Liver (tissue), 9 donors: ENCODE measurements around the gene TNFSF12. TPM values are rescaled to one million over a fixed set of nuclear protein-coding genes. Genes with fewer than 3 reads are reported as not detected.

Experiments used
- DNase-seq: peaks from one replicate; pipeline ENCODE4 v3.0.0-alpha.2; 2017; ENCODE audit warnings: low spot score
- H3K27ac ChIP-seq, 2 donors: one replicate each; pipeline ENCODE4 v1.7.0; 2013; ENCODE audit warnings: inconsistent platforms in 2 of 2, low read length in 2 of 2, control low read depth in 1 of 2, low read depth in 1 of 2, mild to moderate bottlenecking in 1 of 2
- H3K27me3 ChIP-seq, 4 donors: one replicate each; pipeline versions ENCODE4 v1.6.1 to v1.7.0; 2013; ENCODE audit warnings: low read length in 3 of 4, inconsistent platforms in 1 of 4, mild to moderate bottlenecking in 1 of 4, moderate library complexity in 1 of 4; ENCODE audit not compliant: control insufficient read depth in 4 of 4, insufficient read depth in 4 of 4
- H3K36me3 ChIP-seq, 4 donors: one replicate each; pipeline versions ENCODE4 v1.6.1 to v1.7.0; 2013; ENCODE audit warnings: low read length in 3 of 4, mild to moderate bottlenecking in 3 of 4, low read depth in 1 of 4, moderate library complexity in 1 of 4; ENCODE audit not compliant: control insufficient read depth in 4 of 4, insufficient read depth in 3 of 4
- H3K4me1 ChIP-seq, 4 donors: one replicate each; pipeline versions ENCODE4 v1.6.1 to v1.7.0; 2013; ENCODE audit warnings: low read length in 3 of 4, mild to moderate bottlenecking in 3 of 4, moderate library complexity in 1 of 4; ENCODE audit not compliant: control insufficient read depth in 4 of 4, insufficient read depth in 4 of 4
- H3K4me3 ChIP-seq, 3 donors: one replicate each; pipeline versions ENCODE4 v1.6.1 to v1.7.0; 2013; ENCODE audit warnings: low read length in 3 of 3, control low read depth in 1 of 3, low read depth in 1 of 3, mild to moderate bottlenecking in 1 of 3
- H3K9ac ChIP-seq, 2 donors: one replicate each; pipeline ENCODE4 v1.7.0; 2013; ENCODE audit warnings: low read length in 2 of 2, mild to moderate bottlenecking in 2 of 2, moderate library complexity in 2 of 2, control low read depth in 1 of 2, low read depth in 1 of 2
- H3K9me3 ChIP-seq, 4 donors: one replicate each; pipeline versions ENCODE4 v1.6.1 to v1.7.0; 2013; ENCODE audit warnings: low read length in 3 of 4; ENCODE audit not compliant: control insufficient read depth in 4 of 4
- EGR1 ChIP-seq, 2 donors: IDR thresholded peaks; 2 replicates each; pipeline ENCODE4 v1.6.1; 2016 to 2018; ENCODE audit warnings: antibody characterized with exemption in 2 of 2, low read depth in 2 of 2
- FOXA1 ChIP-seq: IDR thresholded peaks from 2 replicates; pipeline ENCODE4 v1.6.1; 2016; ENCODE audit warnings: antibody characterized with exemption
- FOXA2 ChIP-seq: IDR thresholded peaks from 2 replicates; pipeline ENCODE4 v1.6.1; 2016; ENCODE audit warnings: antibody characterized with exemption
- GABPA ChIP-seq, 2 donors: IDR thresholded peaks in 1 of 2; conservative IDR thresholded peaks in 1 of 2; 2 replicates each; pipeline ENCODE4 v1.6.1; 2016; ENCODE audit warnings: antibody characterized with exemption in 2 of 2, mild to moderate bottlenecking in 1 of 2, moderate library complexity in 1 of 2
- HNF4G ChIP-seq: IDR thresholded peaks from 2 replicates; pipeline ENCODE4 v1.6.1; 2016; ENCODE audit warnings: antibody characterized with exemption
- JUND ChIP-seq, 2 donors: IDR thresholded peaks; 2 replicates each; pipeline ENCODE4 v1.6.1; 2016; ENCODE audit warnings: antibody characterized with exemption in 2 of 2
- NR2F2 ChIP-seq: IDR thresholded peaks from 2 replicates; pipeline ENCODE4 v1.6.1; 2016; ENCODE audit warnings: antibody characterized with exemption
- RAD21 ChIP-seq, 2 donors: IDR thresholded peaks; 2 replicates each; pipeline ENCODE4 v1.6.1; 2016; ENCODE audit warnings: antibody characterized with exemption in 2 of 2, mild to moderate bottlenecking in 2 of 2
- RXRA ChIP-seq, 2 donors: IDR thresholded peaks; 2 replicates each; pipeline ENCODE4 v1.6.1; 2017 to 2018; ENCODE audit warnings: antibody characterized with exemption in 2 of 2, mild to moderate bottlenecking in 1 of 2
- SP1 ChIP-seq: IDR thresholded peaks from 2 replicates; pipeline ENCODE4 v1.6.1; 2018; ENCODE audit warnings: antibody characterized with exemption, mild to moderate bottlenecking
- TAF1 ChIP-seq: conservative IDR thresholded peaks from 2 replicates; pipeline ENCODE4 v1.6.1; 2016; ENCODE audit warnings: antibody characterized with exemption, mild to moderate bottlenecking
- YY1 ChIP-seq: IDR thresholded peaks from 2 replicates; pipeline ENCODE4 v1.6.1; 2016; ENCODE audit warnings: antibody characterized with exemption, mild to moderate bottlenecking
- WGBS: extraction: QIAGEN DNeasy Blood & Tissue Kit; methylation state at CpG from one replicate; pipeline ENCODE4 v1.1.7; 2013; 5-methylcytosine and 5-hydroxymethylcytosine counted together
- polyA plus RNA-seq, 2 donors: library from polyadenylated mRNA; stranded (reverse) in 1 of 2; unstranded in 1 of 2; fragments of 200-250 nt in 1 of 2; fragments of >200 nt in 1 of 2; fragmentation: Nextera tagmentation in 1 of 2; extraction: Ambion mirVana in 1 of 2; gene quantifications; one replicate each; pipeline versions ENCODE4 v1.2.1 to v1.2.3, GENCODE V29; 2013 to 2015
- total RNA-seq, 2 donors: library from RNA; depleted of rRNA; stranded (reverse); fragments of >200 nt; gene quantifications; one replicate each; pipeline ENCODE4 v1.2.3, GENCODE V29; 2014
- TF ChIP-seq, protein P1 (sequence below): IDR thresholded peaks from 2 replicates; pipeline ENCODE4 v1.6.1; 2016; ENCODE audit warnings: antibody characterized with exemption
- TF ChIP-seq, protein P2 (sequence below): IDR thresholded peaks from 2 replicates; pipeline ENCODE4 v1.6.1; 2016; ENCODE audit warnings: antibody characterized with exemption
- TF ChIP-seq, protein P3 (sequence below): IDR thresholded peaks from 2 replicates; pipeline ENCODE4 v1.6.1; 2016; ENCODE audit warnings: antibody characterized with exemption
- TF ChIP-seq, protein P4 (sequence below): IDR thresholded peaks from 2 replicates; pipeline ENCODE4 v1.6.1; 2016; ENCODE audit warnings: antibody characterized with exemption, mild to moderate bottlenecking
- TF ChIP-seq, protein P5 (sequence below): fragments of 150-350 bp; IDR thresholded peaks from 2 replicates; pipeline ENCODE4 v1.5.1; 2017; ENCODE audit warnings: improper control_type of control experiment, low read depth, low read length; ENCODE audit not compliant: missing input control
- donor health status: healthy.
- donor health status: healthy.
- donor health status: healthy.
- donor health status: healthy.
- donor health status: healthy.

TNFSF12 gene
- total and polyA plus RNA-seq, 4 donors, result 4.2 to 13.1 (median 5.4) TPM

DNA sequence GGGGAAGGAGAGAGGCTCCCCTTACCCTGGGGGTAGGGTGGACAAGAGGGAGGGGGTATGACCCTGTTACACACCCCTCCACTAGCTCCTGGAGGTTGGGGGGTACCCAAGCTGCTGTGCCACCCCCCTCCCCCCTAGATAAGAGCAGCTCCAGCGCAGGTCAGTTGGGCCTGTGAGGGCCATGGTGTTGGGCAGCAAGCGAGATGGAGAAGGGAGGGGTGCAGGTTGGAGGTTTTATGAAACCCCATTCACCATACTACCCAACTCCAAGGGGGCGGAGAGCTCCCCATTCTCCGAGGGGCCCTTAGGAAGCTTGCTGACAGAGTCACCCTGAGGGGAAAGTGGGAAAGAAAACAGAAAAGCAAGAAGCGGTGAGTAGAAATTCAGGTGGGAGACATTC, 42.7 kb downstream of the TNFSF12 start:
- Histone ChIP-seq H3K9me3 (no peaks in the 10 kb centered on the region), H3K27me3 (no peaks in the 10 kb centered on the region), H3K27ac (no peak overlapping the region), H3K4me3 (no peak overlapping the region), H3K36me3 (peaks cover 24 to 70% (median 48%) of the 10 kb centered on the region in 4 donors), H3K4me1 (peaks cover 0 to 5% (median 0%) of the 10 kb centered on the region in 4 donors), H3K9ac (no peak overlapping the region)
- no peak for DNase-seq
- WGBS, result 93% methylated on average over 5 of the region's 5 CpGs
- TF ChIP-seq FOXA1 (no peak), YY1 (no peak), TAF1 (no peak), GABPA (IDR thresholded peaks at IDR 0.05 in 1 of 2, conservative IDR thresholded peaks at IDR 0.05 in 1 of 2) (no peak), EGR1 (IDR thresholded peaks at IDR 0.05; ENCODE audit: low read depth in 2 of 2) (no peak), RAD21 (IDR thresholded peaks at IDR 0.05) (no peak), NR2F2 (no peak), FOXA2 (no peak), SP1 (no peak), JUND (IDR thresholded peaks at IDR 0.05) (no peak)
- TF ChIP-seq, protein P1, sequence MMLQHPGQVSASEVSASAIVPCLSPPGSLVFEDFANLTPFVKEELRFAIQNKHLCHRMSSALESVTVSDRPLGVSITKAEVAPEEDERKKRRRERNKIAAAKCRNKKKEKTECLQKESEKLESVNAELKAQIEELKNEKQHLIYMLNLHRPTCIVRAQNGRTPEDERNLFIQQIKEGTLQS, result no peak
- TF ChIP-seq, protein P2, sequence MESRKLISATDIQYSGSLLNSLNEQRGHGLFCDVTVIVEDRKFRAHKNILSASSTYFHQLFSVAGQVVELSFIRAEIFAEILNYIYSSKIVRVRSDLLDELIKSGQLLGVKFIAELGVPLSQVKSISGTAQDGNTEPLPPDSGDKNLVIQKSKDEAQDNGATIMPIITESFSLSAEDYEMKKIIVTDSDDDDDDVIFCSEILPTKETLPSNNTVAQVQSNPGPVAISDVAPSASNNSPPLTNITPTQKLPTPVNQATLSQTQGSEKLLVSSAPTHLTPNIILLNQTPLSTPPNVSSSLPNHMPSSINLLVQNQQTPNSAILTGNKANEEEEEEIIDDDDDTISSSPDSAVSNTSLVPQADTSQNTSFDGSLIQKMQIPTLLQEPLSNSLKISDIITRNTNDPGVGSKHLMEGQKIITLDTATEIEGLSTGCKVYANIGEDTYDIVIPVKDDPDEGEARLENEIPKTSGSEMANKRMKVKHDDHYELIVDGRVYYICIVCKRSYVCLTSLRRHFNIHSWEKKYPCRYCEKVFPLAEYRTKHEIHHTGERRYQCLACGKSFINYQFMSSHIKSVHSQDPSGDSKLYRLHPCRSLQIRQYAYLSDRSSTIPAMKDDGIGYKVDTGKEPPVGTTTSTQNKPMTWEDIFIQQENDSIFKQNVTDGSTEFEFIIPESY, result no peak
- TF ChIP-seq, protein P3, sequence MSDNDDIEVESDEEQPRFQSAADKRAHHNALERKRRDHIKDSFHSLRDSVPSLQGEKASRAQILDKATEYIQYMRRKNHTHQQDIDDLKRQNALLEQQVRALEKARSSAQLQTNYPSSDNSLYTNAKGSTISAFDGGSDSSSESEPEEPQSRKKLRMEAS, result no peak

DNA sequence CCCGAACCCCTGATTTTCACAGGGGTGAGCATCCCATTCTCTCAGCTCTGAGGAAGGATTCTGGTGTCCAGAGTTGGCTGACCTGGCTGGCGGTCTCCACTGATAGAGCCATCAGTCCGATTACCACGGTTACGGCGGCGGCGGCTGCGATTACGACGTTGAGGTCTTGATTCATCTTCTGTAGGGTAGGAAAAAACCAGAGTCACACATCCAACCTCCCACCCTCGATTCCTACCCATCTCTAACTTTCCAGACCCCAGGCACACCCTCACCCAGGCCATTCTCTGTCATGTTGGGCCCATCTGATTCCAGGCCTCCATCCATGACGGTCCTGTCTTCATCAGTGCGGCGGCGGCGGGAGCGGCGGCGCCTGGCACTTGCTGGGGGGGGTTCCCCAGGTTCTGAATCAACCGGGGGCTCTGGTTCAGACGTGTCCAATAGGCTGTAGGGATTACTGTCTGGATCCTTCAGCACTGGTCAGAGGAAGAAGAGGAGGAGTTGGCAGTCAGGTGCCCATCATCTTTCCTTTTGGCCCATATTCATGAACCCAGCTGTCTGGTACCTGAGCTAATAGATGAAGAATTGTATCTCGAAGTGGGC, 43.7 kb downstream of the TNFSF12 start:
- peaks cover 0 to 5% (median 0%) of the 10 kb centered on the region in 4 donors for H3K4me1 ChIP-seq
- H3K9ac ChIP-seq, result no peak overlapping the region
- no peak for DNase-seq
- no peaks in the 10 kb centered on the region for H3K27me3 ChIP-seq
- no peak overlapping the region for H3K27ac ChIP-seq
- H3K4me3 ChIP-seq, result no peak overlapping the region
- no peaks in the 10 kb centered on the region for H3K9me3 ChIP-seq
- peaks cover 22 to 71% (median 51%) of the 10 kb centered on the region in 4 donors for H3K36me3 ChIP-seq
- TF ChIP-seq GABPA (IDR thresholded peaks at IDR 0.05 in 1 of 2, conservative IDR thresholded peaks at IDR 0.05 in 1 of 2) (no peak), JUND (IDR thresholded peaks at IDR 0.05) (no peak), HNF4G (no peak), FOXA2 (no peak), FOXA1 (no peak), EGR1 (IDR thresholded peaks at IDR 0.05; ENCODE audit: low read depth in 2 of 2) (no peak), SP1 (no peak), RXRA (IDR thresholded peaks at IDR 0.05) (no peak)
- TF ChIP-seq, protein P3, result no peak
- TF ChIP-seq, protein P1, result no peak
- 94% methylated on average over 23 of the region's 23 CpGs for WGBS

DNA sequence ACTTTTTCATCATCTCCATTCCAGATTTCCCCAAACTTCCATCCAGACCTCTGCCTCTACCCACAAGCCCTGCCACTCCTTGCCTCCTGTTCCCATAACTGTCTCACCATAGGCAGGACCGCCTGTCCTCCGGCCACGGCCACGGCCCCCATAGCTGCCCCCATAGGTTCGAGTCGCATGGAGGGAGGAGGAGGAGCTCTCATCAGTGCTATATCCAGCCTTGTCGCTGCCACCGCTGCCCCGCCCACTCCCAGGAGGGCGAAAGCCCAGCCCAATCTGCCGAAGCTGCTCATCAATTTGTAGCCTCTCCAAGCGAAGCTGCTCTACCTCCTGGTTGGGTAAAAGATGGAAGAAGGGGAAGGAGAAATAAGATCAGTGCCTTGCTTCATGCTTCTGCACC, 44.4 kb downstream of the TNFSF12 start:
- Histone ChIP-seq H3K27ac (no peak overlapping the region), H3K4me3 (no peak overlapping the region), H3K36me3 (peaks cover 19 to 70% (median 52%) of the 10 kb centered on the region in 4 donors), H3K4me1 (peaks cover 0 to 5% (median 0%) of the 10 kb centered on the region in 4 donors), H3K9ac (no peak overlapping the region), H3K9me3 (no peaks in the 10 kb centered on the region), H3K27me3 (no peaks in the 10 kb centered on the region)
- no peak for DNase-seq
- WGBS, result 93% methylated on average over 12 of the region's 12 CpGs
- TF ChIP-seq JUND (IDR thresholded peaks at IDR 0.05) (no peak), NR2F2 (no peak), YY1 (no peak), EGR1 (IDR thresholded peaks at IDR 0.05; ENCODE audit: low read depth in 2 of 2) (no peak), FOXA2 (no peak), RAD21 (IDR thresholded peaks at IDR 0.05) (no peak), RXRA (IDR thresholded peaks at IDR 0.05) (no peak), HNF4G (no peak)
- TF ChIP-seq, protein P4, sequence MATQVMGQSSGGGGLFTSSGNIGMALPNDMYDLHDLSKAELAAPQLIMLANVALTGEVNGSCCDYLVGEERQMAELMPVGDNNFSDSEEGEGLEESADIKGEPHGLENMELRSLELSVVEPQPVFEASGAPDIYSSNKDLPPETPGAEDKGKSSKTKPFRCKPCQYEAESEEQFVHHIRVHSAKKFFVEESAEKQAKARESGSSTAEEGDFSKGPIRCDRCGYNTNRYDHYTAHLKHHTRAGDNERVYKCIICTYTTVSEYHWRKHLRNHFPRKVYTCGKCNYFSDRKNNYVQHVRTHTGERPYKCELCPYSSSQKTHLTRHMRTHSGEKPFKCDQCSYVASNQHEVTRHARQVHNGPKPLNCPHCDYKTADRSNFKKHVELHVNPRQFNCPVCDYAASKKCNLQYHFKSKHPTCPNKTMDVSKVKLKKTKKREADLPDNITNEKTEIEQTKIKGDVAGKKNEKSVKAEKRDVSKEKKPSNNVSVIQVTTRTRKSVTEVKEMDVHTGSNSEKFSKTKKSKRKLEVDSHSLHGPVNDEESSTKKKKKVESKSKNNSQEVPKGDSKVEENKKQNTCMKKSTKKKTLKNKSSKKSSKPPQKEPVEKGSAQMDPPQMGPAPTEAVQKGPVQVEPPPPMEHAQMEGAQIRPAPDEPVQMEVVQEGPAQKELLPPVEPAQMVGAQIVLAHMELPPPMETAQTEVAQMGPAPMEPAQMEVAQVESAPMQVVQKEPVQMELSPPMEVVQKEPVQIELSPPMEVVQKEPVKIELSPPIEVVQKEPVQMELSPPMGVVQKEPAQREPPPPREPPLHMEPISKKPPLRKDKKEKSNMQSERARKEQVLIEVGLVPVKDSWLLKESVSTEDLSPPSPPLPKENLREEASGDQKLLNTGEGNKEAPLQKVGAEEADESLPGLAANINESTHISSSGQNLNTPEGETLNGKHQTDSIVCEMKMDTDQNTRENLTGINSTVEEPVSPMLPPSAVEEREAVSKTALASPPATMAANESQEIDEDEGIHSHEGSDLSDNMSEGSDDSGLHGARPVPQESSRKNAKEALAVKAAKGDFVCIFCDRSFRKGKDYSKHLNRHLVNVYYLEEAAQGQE, result no peak
- TF ChIP-seq, protein P5, sequence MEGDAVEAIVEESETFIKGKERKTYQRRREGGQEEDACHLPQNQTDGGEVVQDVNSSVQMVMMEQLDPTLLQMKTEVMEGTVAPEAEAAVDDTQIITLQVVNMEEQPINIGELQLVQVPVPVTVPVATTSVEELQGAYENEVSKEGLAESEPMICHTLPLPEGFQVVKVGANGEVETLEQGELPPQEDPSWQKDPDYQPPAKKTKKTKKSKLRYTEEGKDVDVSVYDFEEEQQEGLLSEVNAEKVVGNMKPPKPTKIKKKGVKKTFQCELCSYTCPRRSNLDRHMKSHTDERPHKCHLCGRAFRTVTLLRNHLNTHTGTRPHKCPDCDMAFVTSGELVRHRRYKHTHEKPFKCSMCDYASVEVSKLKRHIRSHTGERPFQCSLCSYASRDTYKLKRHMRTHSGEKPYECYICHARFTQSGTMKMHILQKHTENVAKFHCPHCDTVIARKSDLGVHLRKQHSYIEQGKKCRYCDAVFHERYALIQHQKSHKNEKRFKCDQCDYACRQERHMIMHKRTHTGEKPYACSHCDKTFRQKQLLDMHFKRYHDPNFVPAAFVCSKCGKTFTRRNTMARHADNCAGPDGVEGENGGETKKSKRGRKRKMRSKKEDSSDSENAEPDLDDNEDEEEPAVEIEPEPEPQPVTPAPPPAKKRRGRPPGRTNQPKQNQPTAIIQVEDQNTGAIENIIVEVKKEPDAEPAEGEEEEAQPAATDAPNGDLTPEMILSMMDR, result no peak
- TF ChIP-seq, protein P1, result no peak
